GM21515 (cell line): Measurements from ENCODE around the gene EIF2AK2.
"Not testable (repeated sequence)": the region's sequence is repeated elsewhere in the genome, so short reads cannot be mapped to it uniquely, and the experiment has no call there.

Source experiments
- ATAC-seq: cut with Tn5 transposase; IDR thresholded peaks from one replicate; pipeline ENCODE4 v1.9.1; 2021; ENCODE audit not compliant: unreplicated experiment

Gene EIF2AK2

DNA sequence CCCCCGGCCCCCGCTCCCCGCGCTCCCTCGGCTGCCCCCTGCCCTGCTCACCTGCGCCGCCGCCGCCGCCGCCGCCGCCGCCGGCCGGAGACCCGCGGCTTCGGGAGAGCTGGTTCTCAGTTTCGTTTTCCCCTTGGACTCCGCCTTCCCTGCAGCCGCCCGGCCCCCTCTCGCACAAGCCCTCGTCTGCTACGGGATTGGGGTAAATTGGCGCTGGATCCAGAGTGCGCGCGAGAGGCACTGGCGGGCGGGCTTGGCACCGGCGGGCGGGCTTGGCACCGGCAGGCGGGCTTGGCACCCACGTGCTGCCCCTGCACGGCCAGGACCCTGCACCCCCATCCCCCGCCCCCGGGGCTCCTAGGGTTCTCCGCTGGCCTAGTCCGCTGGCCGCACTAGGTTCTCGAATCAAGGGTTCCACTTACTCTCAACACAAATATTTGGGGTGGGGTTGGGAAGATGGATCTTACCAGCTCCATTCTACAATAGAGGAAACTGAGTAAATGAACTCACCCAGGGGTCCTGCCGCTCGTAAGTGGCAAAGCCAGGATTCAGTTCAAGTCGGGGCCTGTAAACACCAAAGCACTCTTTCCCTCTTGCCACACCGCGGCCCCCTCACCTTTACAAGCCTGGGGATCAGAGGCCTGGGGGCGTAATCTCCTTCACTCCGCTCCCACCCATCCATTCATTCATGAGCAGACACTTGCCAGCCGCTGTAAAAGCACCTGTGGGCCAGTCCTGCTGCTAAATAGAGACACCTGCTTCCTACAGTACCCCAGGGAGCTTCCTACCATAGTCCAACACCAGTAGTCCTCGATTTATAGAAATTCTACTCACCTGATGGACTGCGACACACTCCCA is at the start of gene EIF2AK2:
Gene EIF2AK2 (minus strand): TSS at position 124 of the 858 bp plus-strand sequence. CDS start 9,174 bp downstream, outside the sequence.
- ATAC-seq, result peak; percentile 89

DNA sequence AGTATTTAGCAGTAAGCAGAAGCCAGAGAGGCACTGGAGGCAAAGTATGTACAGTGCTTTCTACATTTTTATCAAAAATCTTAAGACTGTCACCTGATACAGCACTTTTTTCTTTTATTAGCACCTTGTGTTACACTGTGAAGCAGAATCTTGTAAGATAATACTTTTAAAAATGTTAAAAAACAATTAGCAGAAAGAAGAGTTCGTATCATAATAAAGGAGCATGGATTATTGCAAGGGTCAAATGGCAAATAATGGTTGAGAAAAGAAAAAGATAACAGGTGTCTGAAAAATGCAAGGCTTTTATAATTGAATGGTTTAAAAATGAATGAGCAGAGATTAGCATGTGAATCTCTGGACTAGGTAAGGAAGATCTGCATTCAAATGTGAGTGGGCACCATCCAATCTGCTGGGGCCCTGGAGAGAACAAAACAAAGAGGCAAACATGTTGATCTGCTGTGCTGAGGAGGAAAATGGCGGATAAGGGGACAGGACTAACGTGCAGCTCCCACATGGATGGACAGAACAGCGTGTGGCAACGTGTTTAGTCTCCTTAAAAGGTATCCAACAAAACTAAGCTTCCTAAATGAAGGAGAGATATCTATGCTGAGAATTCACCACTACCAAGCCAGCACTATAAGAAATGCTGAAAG is 49.0 kb upstream of the EIF2AK2 start:
- no peak for ATAC-seq

DNA sequence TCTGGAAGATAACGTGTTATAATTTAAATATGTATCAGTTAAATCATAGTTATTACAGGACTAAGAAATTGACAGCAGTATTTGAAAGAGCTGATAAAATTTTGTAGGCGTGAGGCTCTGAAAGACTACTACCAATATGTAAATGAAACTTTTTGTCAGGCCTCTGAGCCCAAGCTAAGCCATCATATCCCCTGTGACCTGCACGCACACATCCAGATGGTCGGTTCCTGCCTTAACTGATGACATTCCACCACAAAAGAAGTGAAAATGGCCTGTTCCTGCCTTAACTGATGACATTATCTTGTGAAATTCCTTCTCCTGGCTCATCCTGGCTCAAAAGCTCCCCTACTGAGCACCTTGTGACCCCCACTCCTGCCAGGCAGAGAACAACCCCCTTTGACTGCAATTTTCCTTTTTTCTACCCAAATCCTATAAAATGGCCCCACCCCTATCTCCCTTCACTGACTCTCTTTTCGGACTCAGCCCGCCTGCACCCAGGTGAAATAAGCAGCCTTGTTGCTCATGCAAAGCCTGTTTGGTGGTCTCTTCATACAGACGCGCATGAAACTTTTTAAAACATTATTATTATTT is 48.4 kb upstream of the EIF2AK2 start:
- not testable (repeated sequence) for ATAC-seq

- ATAC-seq, result no peak
Measured at GRCh38 chr2:37203708-37204107, 46.9 kb upstream of the EIF2AK2 start.

DNA sequence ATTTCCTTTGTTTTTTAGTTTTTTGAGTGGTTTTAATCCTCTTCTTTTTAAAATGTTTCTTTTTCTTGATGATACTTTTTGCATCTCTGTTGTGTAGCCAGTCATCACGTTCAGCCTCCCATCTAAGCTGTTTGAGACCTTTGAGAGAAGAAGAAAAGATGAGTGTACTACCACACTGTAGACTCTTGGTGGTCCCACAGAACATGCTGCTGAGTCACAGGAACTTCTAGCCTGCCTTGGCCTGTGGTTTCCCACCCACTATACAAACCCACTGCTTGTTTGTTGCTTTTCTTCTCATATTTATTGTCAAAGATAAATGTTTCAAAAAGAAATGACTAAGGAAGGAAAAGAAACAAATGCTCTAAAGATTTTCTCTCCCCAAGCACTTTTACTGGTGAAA is 45.0 kb upstream of the EIF2AK2 start:
- ATAC-seq, result no peak

DNA sequence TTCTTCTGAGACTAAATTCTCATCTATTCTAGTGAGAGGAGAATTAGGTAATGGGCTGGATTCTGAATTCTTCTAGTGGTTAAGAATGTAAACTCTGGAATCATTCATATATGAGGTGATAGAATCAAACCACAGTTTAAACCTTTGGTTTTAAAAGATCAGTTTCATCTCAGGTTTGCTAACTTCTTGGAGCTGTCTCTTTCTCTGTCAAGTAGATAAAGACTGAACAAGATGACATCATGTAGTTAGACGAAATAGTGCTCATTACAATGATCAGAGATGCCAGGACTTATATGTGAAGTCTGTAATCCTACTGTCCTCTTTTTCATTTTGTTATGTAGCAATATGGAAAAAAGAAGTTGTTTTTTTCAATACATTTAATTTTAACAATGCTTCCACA is 44.4 kb upstream of the EIF2AK2 start:
- no peak for ATAC-seq

DNA sequence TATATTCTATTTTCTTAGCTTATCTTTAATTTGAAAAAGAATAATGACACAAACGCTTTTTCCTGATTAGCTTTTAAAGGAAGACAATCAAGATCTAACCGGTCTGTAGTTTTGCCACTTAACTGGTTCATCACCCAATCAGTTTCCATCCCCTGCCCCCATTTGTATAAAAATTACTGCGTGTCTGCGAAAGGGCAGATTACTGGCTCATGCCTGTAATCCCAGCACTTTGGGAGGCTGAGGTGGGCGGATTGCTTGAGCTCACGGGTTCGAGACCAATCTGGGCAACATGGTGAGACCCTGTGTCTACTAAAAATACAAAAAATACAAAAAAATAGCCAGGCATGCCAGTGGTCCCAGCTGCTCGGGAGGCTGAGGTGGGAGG is 41.9 kb upstream of the EIF2AK2 start:
- ATAC-seq, result no peak

GRCh38 chr2:37196320-37197195 is 39.8 kb upstream of the EIF2AK2 start, which contains the start of gene CEBPZOS:
Gene CEBPZOS, plus strand, starts transcription at chr2:37196496. Its CDS starts 3,209 bp downstream, at chr2:37199705.
- peak; percentile 65 for ATAC-seq

DNA sequence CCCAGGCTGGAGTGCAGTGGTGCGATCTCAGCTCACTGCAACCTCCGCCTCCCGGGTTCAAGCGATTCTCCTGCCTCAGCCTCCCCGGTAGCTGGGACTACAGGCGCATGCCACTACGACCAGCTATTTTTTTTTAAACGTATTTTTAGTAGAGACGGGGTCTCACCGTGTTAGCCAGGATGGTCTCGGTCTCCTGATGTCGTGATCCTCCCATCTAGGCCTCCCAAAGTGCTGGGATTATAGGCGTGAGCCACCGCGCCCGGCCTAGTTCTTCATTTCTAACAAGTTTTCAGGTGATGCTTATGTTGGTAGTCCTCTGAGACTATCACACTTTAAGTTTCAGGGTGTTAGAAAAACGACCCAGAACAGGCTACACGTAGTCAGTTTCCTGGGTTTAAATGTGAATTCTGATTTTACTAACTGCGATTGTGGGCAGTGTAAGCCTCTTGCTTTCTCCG is 39.1 kb upstream of the EIF2AK2 start:
- not testable (repeated sequence) for ATAC-seq

DNA sequence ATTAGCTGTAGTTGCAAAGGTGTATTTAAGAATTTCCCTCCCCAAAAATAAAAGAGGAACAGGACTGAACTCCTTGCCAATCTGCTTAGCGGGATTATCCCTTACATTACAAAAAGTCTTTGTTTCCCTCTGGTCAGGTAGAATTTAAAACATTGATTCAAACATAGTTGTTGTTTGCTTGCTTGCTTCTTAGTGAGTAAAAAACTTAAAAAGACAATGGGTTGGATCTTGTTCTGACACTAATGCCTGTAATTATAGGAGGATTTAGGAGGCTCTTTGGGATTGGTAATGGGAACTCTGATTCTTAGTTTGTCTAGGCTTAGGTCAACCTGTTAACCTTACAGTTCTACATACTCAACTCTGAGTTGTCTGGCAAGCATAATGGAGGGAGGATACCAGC is 35.8 kb upstream of the EIF2AK2 start:
- no peak for ATAC-seq

- ATAC-seq, result no peak
Measured at GRCh38 chr2:37191747-37192146, 35.0 kb upstream of the EIF2AK2 start.

DNA sequence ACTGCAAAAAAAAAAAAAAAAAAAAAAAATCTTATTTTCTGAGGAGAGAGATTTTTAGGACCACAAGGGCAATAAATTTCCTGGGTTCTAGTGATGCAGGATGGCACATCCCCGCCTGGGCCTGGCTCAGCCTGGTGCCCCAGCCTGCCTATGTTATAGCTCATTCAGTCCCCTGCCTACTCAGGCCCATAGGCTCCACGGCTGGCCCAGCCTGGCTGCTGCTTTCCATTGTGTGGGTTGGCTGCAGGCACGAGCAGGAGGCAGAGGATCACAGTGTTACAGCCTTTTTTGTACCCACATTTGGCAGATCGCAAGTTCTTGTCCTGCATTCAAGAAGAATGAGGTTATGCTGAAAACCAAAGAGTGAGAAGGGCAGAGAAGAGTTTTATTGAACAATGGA is 34.5 kb upstream of the EIF2AK2 start:
- ATAC-seq, result no peak

DNA sequence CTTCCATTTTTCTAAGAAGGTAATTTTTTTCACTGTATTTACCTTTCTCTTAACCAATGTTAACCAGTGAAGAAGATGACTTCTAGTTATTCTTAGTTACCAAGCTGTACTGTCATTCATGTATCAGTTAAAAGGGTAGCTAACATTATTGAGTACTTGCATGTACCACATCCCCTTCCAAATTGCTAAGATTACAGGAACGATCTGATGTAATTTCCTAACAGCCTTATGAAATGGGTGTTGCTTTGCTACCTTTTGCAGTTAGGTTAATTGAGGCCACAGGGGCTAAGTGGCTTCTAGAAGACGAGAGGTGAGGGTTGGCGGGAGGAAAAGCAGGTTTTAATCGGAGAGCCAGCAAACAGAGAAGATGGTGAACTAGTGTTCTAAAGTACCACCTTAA is 33.5 kb upstream of the EIF2AK2 start:
- ATAC-seq, result no peak

DNA sequence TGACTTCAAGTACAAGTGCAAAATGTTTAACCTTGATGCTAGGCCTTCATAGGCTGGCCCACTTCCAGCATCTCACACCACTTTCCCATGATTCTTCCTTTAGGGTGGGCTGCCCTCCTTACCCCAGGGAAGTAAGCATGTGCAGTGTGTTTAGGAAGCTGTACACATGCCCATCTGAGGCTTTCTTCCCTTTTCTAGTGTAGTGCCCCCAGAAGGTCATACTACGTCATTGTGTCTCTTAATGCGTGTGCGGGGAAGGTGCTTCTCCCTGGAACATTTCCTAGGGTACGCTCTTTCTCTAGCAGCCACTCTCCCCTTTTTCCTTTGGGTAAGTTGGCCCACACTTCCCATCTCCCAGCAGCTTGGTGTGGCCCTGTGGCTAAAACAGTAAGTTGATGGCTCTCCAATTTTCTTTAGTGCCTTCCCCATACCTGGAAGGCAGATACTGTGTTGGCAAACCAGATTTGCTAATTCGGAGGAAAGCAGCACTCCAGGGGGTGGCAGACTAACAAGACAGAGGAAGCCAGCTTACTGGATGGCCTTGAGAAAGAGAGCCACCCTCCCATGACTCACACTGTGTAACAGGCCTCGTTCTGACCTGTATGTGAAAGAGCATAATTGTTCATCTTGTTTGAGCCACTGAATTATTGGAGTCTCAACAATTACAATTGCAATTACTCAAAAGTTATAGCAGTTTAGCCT is 32.8 kb upstream of the EIF2AK2 start:
- no peak for ATAC-seq

DNA sequence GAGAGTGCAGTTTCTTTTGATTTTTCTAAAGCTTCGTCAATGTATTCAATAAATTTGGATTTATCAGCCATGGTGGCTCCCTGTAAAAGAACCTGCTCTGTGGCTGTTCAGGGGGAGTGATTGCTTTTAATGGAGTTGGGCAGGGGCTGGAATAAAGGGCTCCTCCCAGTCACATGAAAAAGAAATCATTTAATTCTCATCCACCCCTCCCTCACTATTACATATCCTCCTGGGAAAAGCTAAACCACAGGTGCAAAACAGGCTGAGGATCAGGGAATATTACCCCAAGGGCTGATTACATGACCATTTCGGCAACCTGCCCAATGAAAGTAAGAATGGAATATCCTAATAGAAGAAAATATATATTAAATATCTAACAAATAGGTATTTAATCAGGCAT is 31.8 kb upstream of the EIF2AK2 start, which contains the start of gene SULT6B1:
Gene SULT6B1 (minus strand): TSS at position 101 of the 400 bp plus-strand sequence. CDS start 30 bp downstream, at position 71.
- no peak for ATAC-seq

DNA sequence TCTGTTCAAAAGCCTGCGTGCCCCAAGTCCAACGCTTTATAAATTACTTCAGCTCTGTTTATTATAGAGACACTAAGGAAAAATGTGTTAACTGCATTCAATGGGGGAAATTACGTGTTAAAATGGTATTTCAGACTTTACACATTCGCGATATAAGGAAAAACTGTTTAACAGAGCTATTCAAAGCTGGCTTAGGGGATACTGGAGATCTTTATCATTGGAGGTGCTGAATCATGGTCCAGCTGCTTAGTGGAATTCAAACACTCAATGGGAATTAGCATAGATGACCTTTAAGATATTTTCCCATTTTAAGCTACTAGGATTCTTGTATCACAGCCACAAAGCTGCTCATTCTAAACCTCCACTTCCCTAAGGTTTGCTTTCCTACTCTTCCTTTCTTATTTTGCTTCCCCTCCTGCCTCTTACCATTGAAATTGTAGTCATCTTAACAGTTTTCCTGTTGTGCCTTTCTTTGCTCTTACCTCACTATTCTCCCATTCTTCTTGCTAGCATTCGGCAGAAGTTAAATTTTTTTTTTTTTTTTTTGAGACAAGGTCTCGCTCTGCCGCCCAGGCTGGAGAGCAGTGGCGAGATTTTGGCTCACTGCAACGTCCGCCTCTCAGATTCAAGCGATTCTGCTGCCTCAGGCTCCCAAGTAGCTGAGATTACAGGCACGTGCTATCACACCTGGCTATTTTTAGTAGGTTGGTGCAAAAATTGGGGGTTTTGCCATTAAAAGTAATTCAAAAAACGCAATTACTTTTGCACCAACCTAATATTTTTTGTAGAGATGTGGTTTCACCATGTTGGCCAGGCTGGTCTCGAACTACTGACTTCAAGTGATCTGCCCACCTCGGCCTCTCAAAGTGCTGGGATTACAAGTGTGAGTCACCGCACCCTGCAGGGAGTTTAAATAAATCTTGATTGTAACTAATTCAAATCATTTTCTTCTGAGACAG is 25.2 kb upstream of the EIF2AK2 start:
- ATAC-seq, result no peak

DNA sequence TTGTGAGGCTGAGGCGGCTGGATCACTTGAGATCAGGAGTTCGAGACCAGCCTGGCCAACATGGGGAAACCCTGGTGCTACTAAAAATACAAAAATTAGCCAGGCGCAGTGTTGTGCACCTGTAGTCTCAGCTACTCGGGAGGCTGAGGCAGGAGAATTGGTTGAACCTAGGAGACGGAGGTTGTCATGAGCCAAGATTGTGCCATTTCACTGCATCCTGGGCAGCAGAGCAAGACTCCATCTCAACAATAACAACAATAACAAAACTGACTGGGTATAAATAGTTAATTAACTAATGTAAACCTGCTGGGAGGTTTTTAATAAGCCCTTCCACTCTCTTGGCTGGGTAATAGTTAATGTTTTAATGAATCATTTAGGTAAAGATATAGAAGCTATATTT is 23.9 kb upstream of the EIF2AK2 start:
- no peak for ATAC-seq

DNA sequence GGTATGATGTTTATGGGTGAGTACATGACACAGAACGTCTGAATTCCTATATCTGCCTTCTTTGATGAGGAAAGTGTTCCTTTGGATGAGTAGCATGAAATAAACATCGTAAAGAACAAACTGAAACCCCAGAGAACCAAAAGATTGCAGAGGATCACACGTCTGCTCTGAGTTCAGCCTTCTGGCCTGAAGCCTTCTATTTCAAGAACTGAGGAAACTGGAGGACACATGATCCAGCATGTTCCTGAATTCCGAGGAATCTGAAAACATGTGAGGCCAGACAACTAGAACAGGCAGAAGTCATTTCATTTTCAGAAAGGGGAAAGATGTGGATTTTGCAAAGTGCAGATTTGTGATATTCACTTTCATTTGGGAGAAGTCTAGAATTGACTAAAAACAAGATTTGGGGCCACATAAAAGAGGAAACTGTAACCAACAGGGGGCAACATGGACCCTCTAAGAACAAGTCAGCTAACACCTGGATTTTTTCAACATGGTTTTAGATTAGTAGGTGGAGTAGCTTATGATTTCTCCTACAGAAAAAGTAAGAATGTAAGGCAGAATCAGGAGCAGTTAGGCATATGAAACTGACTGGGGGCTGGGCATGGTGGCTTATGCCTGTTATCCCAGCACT is 23.3 kb upstream of the EIF2AK2 start:
- ATAC-seq, result no peak
